ENCODE data around the gene CNTLN.
"Not testable (repeated sequence)": the region's sequence is repeated elsewhere in the genome, so short reads cannot be mapped to it uniquely, and the experiment has no call there.

The CNTLN gene

DNA sequence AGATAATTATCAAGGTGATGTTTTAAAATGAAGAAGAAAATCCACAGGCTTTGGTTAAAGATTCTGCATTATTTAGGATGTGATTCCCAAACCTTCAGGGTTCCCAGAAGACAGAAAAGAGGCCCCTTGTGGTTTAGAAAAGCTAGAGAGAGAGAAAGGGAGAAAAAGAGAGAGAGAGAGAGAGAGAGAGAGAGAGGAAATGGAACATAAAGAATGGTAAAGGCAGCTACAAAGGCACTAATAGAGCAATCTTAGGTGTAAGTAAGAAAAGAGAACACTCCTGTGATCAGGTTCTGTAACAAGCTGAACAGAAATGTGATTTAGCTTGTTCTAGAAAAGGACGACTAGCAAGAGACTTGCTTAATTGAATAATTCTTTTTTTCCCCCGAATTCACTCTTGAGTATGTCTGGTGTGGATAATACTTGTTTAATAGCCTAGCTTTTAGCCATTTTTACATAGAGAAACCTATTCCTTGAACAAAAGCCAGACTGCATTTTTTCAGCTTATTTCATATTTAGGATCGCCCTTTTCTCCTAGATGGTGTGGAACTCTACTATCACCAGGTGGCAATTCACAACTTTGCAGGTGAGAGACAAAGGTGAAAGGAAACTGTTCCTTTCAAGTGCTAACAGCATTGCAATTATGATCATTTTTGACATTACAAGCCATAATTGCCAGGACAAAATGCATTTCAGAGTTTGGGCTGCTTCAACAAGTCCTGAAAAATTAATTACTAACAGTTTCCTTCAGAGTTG lies 386.4 kb downstream of the CNTLN start:
- DNase-seq: no peak

GRCh38 chr9:17526726-17527125 lies 391.9 kb downstream of the CNTLN start:
- DNase-seq: not testable (repeated sequence)

DNA sequence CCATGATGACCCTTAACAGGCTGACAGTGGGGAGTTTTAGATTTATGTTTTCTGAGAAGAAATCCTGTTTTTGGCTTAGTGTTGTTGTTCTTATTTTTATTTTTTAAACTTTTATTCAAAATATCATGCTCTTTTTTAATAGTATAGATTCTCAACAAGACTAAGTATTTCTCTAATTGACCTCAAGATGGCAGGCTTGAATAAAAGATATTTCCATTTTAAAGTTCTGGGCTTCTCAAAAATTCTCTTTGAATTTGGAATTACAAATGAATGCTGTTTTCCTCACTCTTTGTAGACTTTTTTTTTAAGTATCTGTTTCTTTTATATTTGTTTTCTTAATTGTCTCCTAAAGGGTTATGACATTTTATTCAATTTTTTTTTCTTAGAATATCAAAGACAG lies 394.0 kb downstream of the CNTLN start:
- peak; percentile 9 for DNase-seq

GRCh38 chr9:17531642-17532254 lies 396.9 kb downstream of the CNTLN start:
- no peak for DNase-seq

- DNase-seq: no peak
These were observed 397.6 kb downstream of the CNTLN start for GRCh38 chr9:17532461-17532860.

DNA sequence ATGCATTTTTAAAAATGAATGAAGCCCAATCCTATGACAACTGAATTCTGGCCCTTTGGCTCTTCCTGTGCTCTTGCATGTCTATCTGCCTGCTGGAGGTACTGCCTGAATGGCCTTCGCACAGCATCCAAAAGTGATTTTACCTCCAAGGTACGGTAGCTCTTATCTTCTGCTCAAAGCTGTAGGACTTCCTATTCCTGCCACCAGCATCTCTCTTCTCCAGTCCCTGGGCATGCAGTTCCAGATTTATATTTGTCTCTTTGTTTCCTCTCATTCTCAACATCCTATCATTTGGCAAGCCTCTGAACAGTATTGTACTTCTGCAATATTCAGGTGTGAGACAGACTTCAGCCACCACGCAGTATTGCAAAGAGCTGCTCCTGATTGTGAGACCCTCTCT lies 400.3 kb downstream of the CNTLN start:
- no peak for DNase-seq

GRCh38 chr9:17536027-17536426 lies 401.2 kb downstream of the CNTLN start:
- no peak for DNase-seq

GRCh38 chr9:17551023-17551422 lies 416.2 kb downstream of the CNTLN start:
- no peak for DNase-seq

Data from midbrain (tissue), 1 donor.